Mesenchymal stem cell (in vitro differentiated cells and primary cell): ENCODE data around the gene IMMP2L.

Experiments used
- DNase-seq: peaks from one replicate; pipeline ENCODE4 v3.0.0-alpha.2; 2013
- H2AFZ ChIP-seq: one replicate; pipeline ENCODE4 v1.6.1; 2013; ENCODE audit warnings: low read depth, mild to moderate bottlenecking, control low read depth, inconsistent platforms, low read length, moderate library complexity
- H2AK5ac ChIP-seq: 2 replicates; pipeline ENCODE4 v1.6.1; 2013; ENCODE audit warnings: low read length, moderate library complexity, mild to moderate bottlenecking, inconsistent platforms; ENCODE audit not compliant: severe bottlenecking
- H2BK120ac ChIP-seq: one replicate; pipeline ENCODE4 v1.6.1; 2013; ENCODE audit warnings: low read depth, mild to moderate bottlenecking, inconsistent platforms, low read length, moderate library complexity
- H2BK12ac ChIP-seq, 2 experiments: one replicate each; pipeline ENCODE4 v1.6.1; 2013; ENCODE audit warnings: inconsistent platforms in 2 of 2, low read length in 2 of 2, mild to moderate bottlenecking in 2 of 2, moderate library complexity in 2 of 2, control low read depth in 1 of 2
- H2BK15ac ChIP-seq: one replicate; pipeline ENCODE4 v1.6.1; 2013; ENCODE audit warnings: mild to moderate bottlenecking, low read depth, inconsistent platforms; ENCODE audit not compliant: poor library complexity, severe bottlenecking
- H2BK5ac ChIP-seq: 2 replicates; pipeline ENCODE4 v1.6.1; 2013; ENCODE audit warnings: low read depth, mild to moderate bottlenecking, low read length, control low read depth, inconsistent platforms; ENCODE audit not compliant: poor library complexity, severe bottlenecking
- H3K14ac ChIP-seq, 2 experiments: one replicate each; pipeline ENCODE4 v1.6.1; 2013; ENCODE audit warnings: inconsistent platforms in 2 of 2, low read length in 2 of 2, control low read depth in 1 of 2, mild to moderate bottlenecking in 1 of 2, moderate library complexity in 1 of 2
- H3K18ac ChIP-seq, 2 experiments: one replicate each; pipeline ENCODE4 v1.6.1; 2013; ENCODE audit warnings: inconsistent platforms in 2 of 2, low read length in 2 of 2, control low read depth in 1 of 2, low read depth in 1 of 2, mild to moderate bottlenecking in 1 of 2
- H3K23ac ChIP-seq, 2 experiments: one replicate each; pipeline ENCODE4 v1.6.1; 2013; ENCODE audit warnings: inconsistent platforms in 2 of 2, low read length in 2 of 2, mild to moderate bottlenecking in 2 of 2, moderate library complexity in 2 of 2, control low read depth in 1 of 2
- H3K27ac ChIP-seq: 2 replicates; pipeline ENCODE4 v1.5.1; 2013; ENCODE audit warnings: mild to moderate bottlenecking, moderate library complexity, low read length, control low read depth, inconsistent platforms; ENCODE audit not compliant: poor library complexity, severe bottlenecking
- H3K27me3 ChIP-seq, 2 experiments: 2 replicates each; pipeline versions ENCODE4 v1.6.1 to v1.7.0; 2013; ENCODE audit warnings: low read length in 2 of 2, mild to moderate bottlenecking in 2 of 2, moderate library complexity in 2 of 2, control low read depth in 1 of 2, inconsistent platforms in 1 of 2; ENCODE audit not compliant: control insufficient read depth in 1 of 2, insufficient read depth in 1 of 2
- H3K36me3 ChIP-seq, 2 experiments: 2 replicates each; pipeline versions ENCODE4 v1.6.1 to v1.7.0; 2013; ENCODE audit warnings: low read length in 2 of 2, control low read depth in 1 of 2, inconsistent platforms in 1 of 2, low read depth in 1 of 2, mild to moderate bottlenecking in 1 of 2; ENCODE audit not compliant: insufficient read depth in 2 of 2, control insufficient read depth in 1 of 2
- H3K4ac ChIP-seq, 2 experiments: one replicate each; pipeline ENCODE4 v1.6.1; 2013; ENCODE audit warnings: inconsistent platforms in 2 of 2, low read length in 2 of 2, mild to moderate bottlenecking in 2 of 2, moderate library complexity in 2 of 2, control low read depth in 1 of 2, low read depth in 1 of 2
- H3K4me1 ChIP-seq: 2 replicates; pipeline ENCODE4 v1.6.1; 2013; ENCODE audit warnings: low read depth, low read length, control low read depth; ENCODE audit not compliant: control insufficient read depth, insufficient read depth
- H3K4me2 ChIP-seq: 2 replicates; pipeline ENCODE4 v1.6.1; 2013; ENCODE audit warnings: low read length, mild to moderate bottlenecking, inconsistent platforms; ENCODE audit not compliant: poor library complexity, severe bottlenecking
- H3K4me3 ChIP-seq, 2 experiments: 2 replicates each; pipeline versions ENCODE4 v1.5.1 to v1.7.0; 2013; ENCODE audit warnings: low read length in 2 of 2, mild to moderate bottlenecking in 2 of 2, control low read depth in 1 of 2, low read depth in 1 of 2; ENCODE audit not compliant: insufficient read depth in 1 of 2
- H3K79me1 ChIP-seq: replicated peaks from 2 replicates; pipeline ENCODE4 v1.6.1; 2013; ENCODE audit warnings: mild to moderate bottlenecking, control low read depth, low read length, inconsistent platforms; ENCODE audit not compliant: poor library complexity, severe bottlenecking
- H3K9ac ChIP-seq: 2 replicates; pipeline ENCODE4 v1.7.0; 2013; ENCODE audit warnings: mild to moderate bottlenecking, low read length, moderate library complexity
- H3K9me3 ChIP-seq: 2 replicates; pipeline ENCODE4 v1.7.0; 2013; ENCODE audit warnings: mild to moderate bottlenecking, low read length; ENCODE audit not compliant: control insufficient read depth
- H4K8ac ChIP-seq: one replicate; pipeline ENCODE4 v1.6.1; 2013; ENCODE audit warnings: inconsistent platforms, mild to moderate bottlenecking, low read length, moderate library complexity
- H4K91ac ChIP-seq: one replicate; pipeline ENCODE4 v1.6.1; 2013; ENCODE audit warnings: mild to moderate bottlenecking, low read length, inconsistent platforms
- WGBS: methylation state at CpG from one replicate; pipeline ENCODE4 v1.1.7; 2013; ENCODE audit warnings: mixed read lengths; 5-methylcytosine and 5-hydroxymethylcytosine counted together

IMMP2L gene

DNA sequence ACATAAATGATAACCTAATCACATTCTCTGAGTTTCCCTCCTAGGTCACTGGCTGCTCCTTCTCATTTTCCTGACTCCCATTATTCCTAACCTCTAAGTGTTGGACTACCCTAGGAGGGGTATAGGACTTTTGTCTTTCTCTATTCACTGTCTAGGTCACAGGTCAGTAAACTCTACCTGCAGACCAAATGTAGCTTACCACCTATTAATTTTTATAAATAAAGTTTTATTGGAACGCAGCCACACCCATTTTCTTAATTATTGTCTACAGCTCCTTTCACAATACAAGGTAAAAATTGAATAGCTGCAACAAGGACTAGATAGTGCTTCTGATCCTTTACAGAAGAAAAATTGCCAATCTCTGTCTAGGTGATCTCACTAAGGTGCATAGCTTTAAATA is 156.7 kb downstream of the IMMP2L start:
- Histone ChIP-seq H2BK12ac (no peak overlapping the region), H2BK120ac (no peak overlapping the region), H4K91ac (no peak overlapping the region), H2AK5ac (no peak overlapping the region), H2BK15ac (no peak overlapping the region), H3K23ac (no peak overlapping the region), H3K4me2 (no peak overlapping the region), H3K4me1 (no peaks in the 10 kb centered on the region), H3K4ac (no peak overlapping the region), H3K14ac (no peak overlapping the region), H3K36me3 (no peaks in the 10 kb centered on the region), H3K18ac (no peak overlapping the region), H3K27ac (no peak overlapping the region), H2BK5ac (no peak overlapping the region), H3K27me3 (no peaks in the 10 kb centered on the region), H3K79me1 (no peaks in the 10 kb centered on the region), H3K9ac (no peak overlapping the region), H2AFZ (no peak overlapping the region), H3K4me3 (no peak overlapping the region), H4K8ac (no peak overlapping the region), H3K9me3 (no peaks in the 10 kb centered on the region)
- no peak for DNase-seq
- no CpG with 5 or more reads among the region's 1 CpG for WGBS

GRCh38 chr7:111401516-111401915 is 160.8 kb downstream of the IMMP2L start:
- peak; percentile 33 for DNase-seq
- Histone ChIP-seq H3K4ac (no peak overlapping the region), H3K4me3 (no peak overlapping the region), H3K18ac (no peak overlapping the region), H3K27ac (no peak overlapping the region), H2AFZ (no peak overlapping the region), H3K27me3 (no peaks in the 10 kb centered on the region), H2BK120ac (no peak overlapping the region), H4K8ac (no peak overlapping the region), H2BK15ac (no peak overlapping the region), H2BK12ac (no peak overlapping the region), H2AK5ac (no peak overlapping the region), H3K79me1 (no peaks in the 10 kb centered on the region), H3K4me2 (no peak overlapping the region), H2BK5ac (no peak overlapping the region), H3K36me3 (no peaks in the 10 kb centered on the region), H3K23ac (no peak overlapping the region), H3K14ac (no peak overlapping the region), H3K9me3 (no peaks in the 10 kb centered on the region), H4K91ac (no peak overlapping the region), H3K9ac (no peak overlapping the region), H3K4me1 (no peaks in the 10 kb centered on the region)
- WGBS, result 64% methylated on average over 2 of the region's 3 CpGs

- Histone ChIP-seq H3K4me1 (no peaks in the 10 kb centered on the region), H2AK5ac (no peak overlapping the region), H3K9me3 (no peaks in the 10 kb centered on the region), H3K27ac (no peak overlapping the region), H2BK5ac (no peak overlapping the region), H3K9ac (no peak overlapping the region), H2BK12ac (no peak overlapping the region), H3K4me3 (no peak overlapping the region), H3K79me1 (no peaks in the 10 kb centered on the region), H3K4me2 (no peak overlapping the region), H2AFZ (no peak overlapping the region), H4K8ac (no peak overlapping the region), H3K18ac (no peak overlapping the region), H2BK15ac (no peak overlapping the region), H3K23ac (no peak overlapping the region), H4K91ac (no peak overlapping the region), H3K4ac (no peak overlapping the region), H3K27me3 (no peaks in the 10 kb centered on the region), H2BK120ac (no peak overlapping the region), H3K14ac (no peak overlapping the region), H3K36me3 (no peaks in the 10 kb centered on the region)
- DNase-seq, result no peak
- 94% methylated on average over 2 of the region's 2 CpGs for WGBS
These were observed 162.2 kb downstream of the IMMP2L start for GRCh38 chr7:111400088-111400487.

GRCh38 chr7:111394891-111395290 is 167.4 kb downstream of the IMMP2L start:
- Histone ChIP-seq H3K23ac (no peak overlapping the region), H3K27ac (no peak overlapping the region), H2AK5ac (no peak overlapping the region), H3K18ac (no peak overlapping the region), H4K91ac (peak overlapping the region; percentile 34), H4K8ac (no peak overlapping the region), H3K9me3 (no peaks in the 10 kb centered on the region), H3K14ac (no peak overlapping the region), H2BK15ac (no peak overlapping the region), H3K36me3 (no peaks in the 10 kb centered on the region), H2AFZ (no peak overlapping the region), H3K27me3 (no peaks in the 10 kb centered on the region), H2BK5ac (no peak overlapping the region), H3K4me2 (no peak overlapping the region), H2BK120ac (no peak overlapping the region), H3K79me1 (no peaks in the 10 kb centered on the region), H3K4me1 (no peaks in the 10 kb centered on the region), H2BK12ac (no peak overlapping the region), H3K4ac (no peak overlapping the region), H3K4me3 (no peak overlapping the region), H3K9ac (no peak overlapping the region)
- 93% methylated on average over 4 of the region's 4 CpGs for WGBS
- DNase-seq, result no peak
